Panc1 (cell line): ENCODE data around the gene C3orf62.

Experiments used
- CTCF ChIP-seq: fragments of 450-650 bp; IDR thresholded peaks from 2 replicates; pipeline ENCODE4 v1.5.1; 2017; ENCODE audit warnings: mild to moderate bottlenecking
- POLR2AphosphoS5 ChIP-seq: IDR thresholded peaks from 2 replicates; pipeline ENCODE4 v1.6.1; 2012; ENCODE audit warnings: mild to moderate bottlenecking, low read depth, low read length, moderate library complexity
- SIN3A ChIP-seq: IDR thresholded peaks from 2 replicates; pipeline ENCODE4 v1.6.1; 2012; ENCODE audit warnings: low read depth, mild to moderate bottlenecking, low read length, moderate library complexity, borderline replicate concordance; ENCODE audit not compliant: insufficient read depth

GRCh38 chr3:49265661-49266386 is 11.2 kb downstream of the C3orf62 start:
- TF ChIP-seq CTCF (no peak), POLR2AphosphoS5 (no peak), SIN3A (no peak)
